ENCODE data around the gene RCSD1. TPM values are rescaled to one million over a fixed set of nuclear protein-coding genes. Genes with fewer than 3 reads are reported as not detected.

RCSD1 gene
- total and polyA plus RNA-seq, 2 of the 4 experiments (the other 2 are of a cell fraction): 0.03 TPM; not detected in 1

- dilution Hi-C loops (cut with HindIII; ENCODE audit: low sequenced_read_pairs, unreplicated experiment): no loop called here
- H3K9ac ChIP-seq (ENCODE audit: low read depth, low read length): no peak overlapping the region
- no peak overlapping the region for H2BK120ac ChIP-seq (ENCODE audit: low read depth, low read length)
- no peak overlapping the region for H3K23ac ChIP-seq (ENCODE audit: low read depth, low read length)
- H3K14ac ChIP-seq (replicated peaks; ENCODE audit: low read depth, low read length): no peak overlapping the region
- BruUV-seq (replicated peaks): no TSS peak
- TF ChIP-seq RCOR1 (IDR thresholded peaks at IDR 0.05; ENCODE audit: insufficient replicate concordance, low read length) (no peak), CEBPB (IDR thresholded peaks at IDR 0.05; ENCODE audit: low read depth, low read length) (no peak), CTCF (conservative IDR thresholded peaks at IDR 0.05; ENCODE audit: low read depth, low read length) (no peak), ELK1 (IDR thresholded peaks at IDR 0.05; ENCODE audit: borderline replicate concordance, low read depth, low read length) (no peak), BHLHE40 (IDR thresholded peaks at IDR 0.05; ENCODE audit: low read depth, low read length) (no peak), POLR2A (IDR thresholded peaks at IDR 0.05; ENCODE audit: low read depth, low read length) (no peak), NFE2L2 (IDR thresholded peaks at IDR 0.05; ENCODE audit: low read depth, low read length) (no peak), RAD21 (IDR thresholded peaks at IDR 0.05; ENCODE audit: low read length) (no peak), RFX5 (IDR thresholded peaks at IDR 0.05; ENCODE audit: low read depth, low read length) (no peak)
- H3K18ac ChIP-seq (ENCODE audit: low read depth, low read length): no peak overlapping the region
- POLR2A ChIA-PET (ENCODE audit: unreplicated experiment): no interaction called here
- H3K79me1 ChIP-seq (ENCODE audit: low read depth in 1 of 2, low read length in 2 of 2): no peaks in the 10 kb centered on the region
- H3K27me3 ChIP-seq (ENCODE audit: control insufficient read depth, insufficient read depth, low read length): no peaks in the 10 kb centered on the region; the same call in none of the 2 replicates
- H4K91ac ChIP-seq (ENCODE audit: insufficient read depth, low read depth, low read length): no peak overlapping the region
- ATAC-seq (ENCODE audit: low read depth): no peak
- no peak overlapping the region for H3K27ac ChIP-seq (ENCODE audit: insufficient read depth, low read length)
- no peak overlapping the region for H4K5ac ChIP-seq (ENCODE audit: low read depth, low read length)
- CTCF ChIA-PET: no interaction called here
- no peaks in the 10 kb centered on the region for H3K9me1 ChIP-seq (ENCODE audit: insufficient read depth, low read length)
- H3K36me3 ChIP-seq (ENCODE audit: control insufficient read depth, insufficient read depth, low read length): no peaks in the 10 kb centered on the region
- H3K4ac ChIP-seq (ENCODE audit: low read depth, low read length): no peak overlapping the region
- H3K9me3 ChIP-seq (ENCODE audit: control insufficient read depth, insufficient read depth, low read length): no peaks in the 10 kb centered on the region
- no peak overlapping the region for H2BK20ac ChIP-seq (ENCODE audit: low read depth, low read length)
- no peak overlapping the region for H2AK5ac ChIP-seq (ENCODE audit: low read depth, low read length)
- no peak overlapping the region for H2BK5ac ChIP-seq (ENCODE audit: low read depth, low read length, poor library complexity, severe bottlenecking)
- H3K4me2 ChIP-seq (ENCODE audit: low read depth, low read length): no peak overlapping the region
- no peak for DNase-seq
- intact Hi-C loops (cut with micrococcal nuclease): no loop called here
- no peaks in the 10 kb centered on the region for H4K20me1 ChIP-seq (ENCODE audit: insufficient read depth, low read length)
- H3K56ac ChIP-seq (ENCODE audit: extremely low read depth, insufficient read depth, low read length): no peak overlapping the region
- H4K8ac ChIP-seq (ENCODE audit: low read depth in 2 of 2, low read length in 2 of 2): no peak overlapping the region
- in situ Hi-C loops (cut with MboI; ENCODE audit: low sequenced_read_pairs): no loop called here
- no peak overlapping the region for H3K4me3 ChIP-seq (ENCODE audit: insufficient read depth, low read depth, low read length)
- no peak overlapping the region for H2AFZ ChIP-seq (replicated peaks; ENCODE audit: low read length, poor library complexity)
- H3K4me1 ChIP-seq (ENCODE audit: control insufficient read depth, insufficient read depth, low read length): no peaks in the 10 kb centered on the region
- no peak overlapping the region for H2AK9ac ChIP-seq (replicated peaks; ENCODE audit: low read depth, low read length, poor library complexity)
- H2BK15ac ChIP-seq (ENCODE audit: low read depth, low read length): no peak overlapping the region
These were observed 37.6 kb upstream of the RCSD1 start for GRCh38 chr1:167592475-167592874.

All from IMR-90 (cell line).